ENCODE data around the gene NFYA.
"Not testable (repeated sequence)": the region's sequence is repeated elsewhere in the genome, so short reads cannot be mapped to it uniquely, and the experiment has no call there.

GRCh38 chr6:41115027-41115426 is 42.3 kb downstream of the NFYA start:
- TF ChIP-seq CTCF (IDR thresholded peaks at IDR 0.05); EZH2 (IDR thresholded peaks at IDR 0.05; ENCODE audit: borderline replicate concordance, insufficient read depth, low read depth, low read length, poor library complexity, severe bottlenecking): not testable (repeated sequence)
